Thoracic aorta (tissue), 2 donors: ENCODE measurements around the gene ING3. TPM values are rescaled to one million over a fixed set of nuclear protein-coding genes. Genes with fewer than 3 reads are reported as not detected.

Source experiments
- ATAC-seq: fragments of 150-250 bp; one replicate; pipeline ENCODE4 v1.8.0; 2017; ENCODE audit warnings: low read depth; ENCODE audit not compliant: insufficient number of reproducible peaks, low FRiP score
- DNase-seq: peaks from one replicate; pipeline ENCODE4 v3.0.0-alpha.2; 2020; ENCODE audit warnings: low spot score
- H3K27ac ChIP-seq, 2 donors: fragments of 200-600 bp; sonication (generic); 1 replicate in 1 of 2; 2 replicates in 1 of 2; pipeline ENCODE4 v1.5.1; 2016; ENCODE audit warnings: mild to moderate bottlenecking in 2 of 2, moderate library complexity in 2 of 2
- H3K27me3 ChIP-seq: fragments of 200-600 bp; sonication (generic); replicated peaks from 2 replicates; pipeline ENCODE4 v1.6.0; 2016; ENCODE audit warnings: mild to moderate bottlenecking; ENCODE audit not compliant: insufficient read depth
- H3K36me3 ChIP-seq: fragments of 200-600 bp; sonication (generic); one replicate; pipeline ENCODE4 v1.5.1; 2016
- H3K4me1 ChIP-seq, 2 donors: fragments of 200-600 bp; sonication (generic); 1 replicate in 1 of 2; 2 replicates in 1 of 2; pipeline versions ENCODE4 v1.5.1 to v1.6.0; 2016; ENCODE audit warnings: low read depth in 2 of 2, mild to moderate bottlenecking in 1 of 2; ENCODE audit not compliant: control insufficient read depth in 1 of 2
- H3K4me3 ChIP-seq: fragments of 200-600 bp; sonication (generic); 2 replicates; pipeline ENCODE4 v1.5.1; 2016; ENCODE audit warnings: mild to moderate bottlenecking
- H3K9me3 ChIP-seq: fragments of 200-600 bp; sonication (generic); 2 replicates; pipeline ENCODE4 v1.5.1; 2016
- total RNA-seq, 2 donors: library from RNA; depleted of rRNA; stranded (reverse); fragments of >200 nt; gene quantifications; one replicate each; pipeline versions ENCODE4 v1.1.0 to v1.2.3, GENCODE V29; 2016
- TF ChIP-seq, protein P1 (sequence below): fragments of 200-600 bp; sonication (generic); IDR thresholded peaks from one replicate; pipeline ENCODE4 v1.5.1; 2019; ENCODE audit warnings: antibody characterized with exemption

ING3 gene
- total RNA-seq, 2 donors from 2014 or later: 12.3 to 21.2 TPM

DNA sequence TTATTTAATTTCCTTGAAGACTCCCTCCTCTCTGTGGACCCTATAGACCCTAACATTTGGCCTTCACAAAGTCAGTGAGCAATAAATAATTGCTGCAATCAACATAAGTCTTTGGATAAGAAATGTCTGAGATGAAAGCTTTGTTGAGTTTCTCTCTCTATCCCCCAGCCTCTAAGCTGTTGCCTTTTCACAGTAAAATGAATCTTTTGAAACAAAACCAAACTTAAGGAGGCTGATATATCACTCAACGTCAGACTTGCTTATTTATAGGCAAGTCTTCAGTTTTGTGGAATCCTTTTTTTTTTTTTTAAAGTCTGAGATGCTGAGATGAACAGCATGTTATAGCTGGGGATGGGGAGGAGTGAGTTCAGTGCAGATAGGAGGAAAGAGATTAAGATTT is 47.9 kb downstream of the ING3 start:
- H3K27ac ChIP-seq: peak overlapping the region; percentile 75 to 81
- no peaks in the 10 kb centered on the region for H3K36me3 ChIP-seq
- no peak for ATAC-seq
- peaks cover 54 to 88% of the 10 kb centered on the region in 2 donors for H3K4me1 ChIP-seq
- peak overlapping the region; percentile 29 for H3K4me3 ChIP-seq
- TF ChIP-seq, protein P1, sequence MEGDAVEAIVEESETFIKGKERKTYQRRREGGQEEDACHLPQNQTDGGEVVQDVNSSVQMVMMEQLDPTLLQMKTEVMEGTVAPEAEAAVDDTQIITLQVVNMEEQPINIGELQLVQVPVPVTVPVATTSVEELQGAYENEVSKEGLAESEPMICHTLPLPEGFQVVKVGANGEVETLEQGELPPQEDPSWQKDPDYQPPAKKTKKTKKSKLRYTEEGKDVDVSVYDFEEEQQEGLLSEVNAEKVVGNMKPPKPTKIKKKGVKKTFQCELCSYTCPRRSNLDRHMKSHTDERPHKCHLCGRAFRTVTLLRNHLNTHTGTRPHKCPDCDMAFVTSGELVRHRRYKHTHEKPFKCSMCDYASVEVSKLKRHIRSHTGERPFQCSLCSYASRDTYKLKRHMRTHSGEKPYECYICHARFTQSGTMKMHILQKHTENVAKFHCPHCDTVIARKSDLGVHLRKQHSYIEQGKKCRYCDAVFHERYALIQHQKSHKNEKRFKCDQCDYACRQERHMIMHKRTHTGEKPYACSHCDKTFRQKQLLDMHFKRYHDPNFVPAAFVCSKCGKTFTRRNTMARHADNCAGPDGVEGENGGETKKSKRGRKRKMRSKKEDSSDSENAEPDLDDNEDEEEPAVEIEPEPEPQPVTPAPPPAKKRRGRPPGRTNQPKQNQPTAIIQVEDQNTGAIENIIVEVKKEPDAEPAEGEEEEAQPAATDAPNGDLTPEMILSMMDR: no peak
- no peaks in the 10 kb centered on the region for H3K9me3 ChIP-seq
- no peaks in the 10 kb centered on the region for H3K27me3 ChIP-seq
- no peak for DNase-seq

DNA sequence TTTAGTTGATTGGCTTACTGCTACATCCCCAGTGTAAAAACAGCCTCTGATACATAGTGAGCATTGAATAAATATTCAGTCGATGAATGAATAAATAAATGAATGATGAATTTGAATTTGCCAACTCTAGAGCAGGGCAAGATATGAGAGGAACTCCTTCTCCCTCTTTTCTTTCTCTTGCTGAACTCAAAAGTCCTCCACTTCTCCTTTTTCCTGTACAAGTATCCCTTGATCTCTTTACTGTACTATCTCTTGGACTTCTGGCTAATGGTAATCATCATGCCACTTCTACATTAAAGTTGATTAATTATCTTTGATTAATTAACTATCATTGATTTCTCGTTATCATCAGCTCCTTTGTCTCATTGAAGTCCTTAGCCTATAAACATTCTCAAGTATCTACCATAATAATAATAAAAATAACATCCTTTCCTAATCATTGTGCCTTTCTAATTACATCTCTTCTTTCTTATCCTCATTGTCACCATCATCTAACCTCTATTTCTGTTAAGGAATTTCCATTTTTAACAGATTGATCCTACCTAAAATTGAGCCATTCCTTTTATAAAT is 48.5 kb downstream of the ING3 start:
- TF ChIP-seq, protein P1: no peak
- Histone ChIP-seq H3K9me3 (no peaks in the 10 kb centered on the region), H3K4me3 (peak overlapping the region; percentile 51), H3K27ac (peak overlapping the region; percentile 75 to 81), H3K4me1 (peaks cover 54 to 88% of the 10 kb centered on the region in 2 donors), H3K27me3 (no peaks in the 10 kb centered on the region), H3K36me3 (no peaks in the 10 kb centered on the region)
- no peak for ATAC-seq
- DNase-seq: no peak

DNA sequence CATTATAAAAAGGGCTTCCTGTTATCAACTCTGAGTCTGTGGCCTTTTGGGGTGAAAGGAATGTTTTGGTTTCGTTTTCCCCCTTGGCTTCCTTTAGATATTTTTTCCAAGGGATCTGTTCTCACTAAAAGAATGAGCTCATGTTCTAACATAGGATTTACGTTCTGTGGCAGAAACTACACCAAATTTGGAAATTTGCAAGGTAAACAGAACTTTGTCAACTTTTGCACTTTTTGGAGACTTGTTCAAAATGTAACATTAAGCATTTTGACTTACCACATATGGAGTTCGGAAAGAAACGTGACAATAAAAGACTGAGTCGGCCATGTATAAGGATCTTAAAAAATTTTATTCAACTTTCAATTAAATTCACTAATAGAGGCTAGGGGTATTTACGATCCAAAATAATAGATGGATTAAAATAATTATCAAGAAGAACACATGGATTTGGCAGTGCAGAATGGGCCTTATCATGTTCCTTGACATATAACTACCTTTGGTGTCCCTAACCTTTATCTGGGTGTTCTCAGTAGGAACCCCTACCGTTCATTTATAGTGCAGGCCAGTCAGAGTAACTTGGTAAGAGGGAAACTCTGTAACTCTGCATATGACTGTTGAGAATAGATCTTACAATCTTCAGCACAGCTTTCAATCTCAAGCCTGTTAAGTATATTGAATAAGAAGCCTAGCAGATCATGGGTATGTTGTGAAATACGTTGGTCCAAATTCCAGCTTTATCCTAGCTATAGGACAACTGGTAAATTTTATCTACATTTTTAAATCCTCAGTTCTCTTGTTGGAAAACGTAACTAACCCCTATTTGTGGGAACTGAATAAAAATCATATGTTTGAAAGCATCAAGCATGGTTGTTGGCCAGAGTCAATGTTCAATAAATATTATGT is 49.8 kb downstream of the ING3 start:
- Histone ChIP-seq H3K27ac (peak overlapping the region; percentile 75 to 81), H3K9me3 (no peaks in the 10 kb centered on the region), H3K4me3 (peak overlapping the region; percentile 51), H3K36me3 (no peaks in the 10 kb centered on the region), H3K4me1 (peaks cover 48 to 83% of the 10 kb centered on the region in 2 donors), H3K27me3 (no peaks in the 10 kb centered on the region)
- peak; percentile 51 for ATAC-seq
- TF ChIP-seq, protein P1: peak; percentile 16
- no peak for DNase-seq

DNA sequence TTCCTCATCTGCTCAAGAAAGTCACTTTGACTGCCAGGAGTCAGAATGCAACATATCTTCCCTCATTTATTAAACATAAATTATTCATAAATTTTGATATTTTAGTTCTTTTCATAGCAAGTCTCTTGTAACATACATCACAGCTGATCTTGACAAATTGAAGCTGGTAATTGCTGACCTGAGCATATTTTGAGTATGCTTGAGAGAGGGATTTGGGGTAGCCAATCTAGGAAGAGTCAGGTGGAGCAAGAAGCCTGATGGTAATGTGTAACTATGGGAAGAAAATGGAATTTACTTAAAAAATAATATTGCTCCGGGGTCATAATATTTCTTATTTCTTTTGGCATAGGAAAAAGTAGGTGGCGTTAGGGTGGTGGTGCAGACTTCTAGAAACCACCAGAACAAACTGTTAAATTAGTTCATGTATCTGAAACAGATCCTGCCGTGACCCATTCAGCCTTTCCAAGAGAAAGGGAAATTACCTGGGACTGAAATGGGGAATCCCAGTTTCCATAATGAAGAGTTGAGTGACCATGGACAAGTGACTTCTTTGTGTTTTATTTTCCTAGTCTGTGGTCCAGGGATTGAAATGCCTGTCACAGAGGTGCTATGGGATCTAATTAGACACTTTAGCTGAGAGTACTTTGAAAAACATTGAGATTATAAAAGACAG is 50.8 kb downstream of the ING3 start:
- H3K4me3 ChIP-seq: no peak overlapping the region

More for the DNA sequence above, 50.8 kb downstream of the ING3 start:
- Histone ChIP-seq H3K36me3 (no peaks in the 10 kb centered on the region), H3K27me3 (no peaks in the 10 kb centered on the region), H3K9me3 (no peaks in the 10 kb centered on the region), H3K4me1 (peaks cover 52 to 81% of the 10 kb centered on the region in 2 donors), H3K27ac (peak overlapping the region; percentile 75 to 81)
- TF ChIP-seq, protein P1: no peak
- DNase-seq (no peak), ATAC-seq (no peak)
